IPS-20b (cell line): ENCODE measurements around the gene MRS2.
A peak's percentile ranks its signal among the peaks of the same experiment; 100 is the strongest.
"Not testable (repeated sequence)": the region's sequence is repeated elsewhere in the genome, so short reads cannot be mapped to it uniquely, and the experiment has no call there.

Experiments used
- H3K27ac ChIP-seq: one replicate; pipeline ENCODE4 v1.5.1; 2013; ENCODE audit warnings: low read length
- H3K27me3 ChIP-seq: 2 replicates; pipeline ENCODE4 v1.6.1; 2013; ENCODE audit warnings: mild to moderate bottlenecking, low read length, inconsistent platforms; ENCODE audit not compliant: insufficient read depth
- H3K36me3 ChIP-seq: 2 replicates; pipeline ENCODE4 v1.6.1; 2013; ENCODE audit warnings: low read depth, mild to moderate bottlenecking, inconsistent platforms, low read length, moderate library complexity; ENCODE audit not compliant: insufficient read depth
- H3K4me1 ChIP-seq: 2 replicates; pipeline ENCODE4 v1.6.1; 2013; ENCODE audit warnings: mild to moderate bottlenecking, control low read depth, inconsistent platforms, low read length, moderate library complexity; ENCODE audit not compliant: insufficient read depth
- H3K4me3 ChIP-seq: 2 replicates; pipeline ENCODE4 v1.5.1; 2013; ENCODE audit warnings: mild to moderate bottlenecking, low read length, inconsistent platforms
- H3K9ac ChIP-seq: 2 replicates; pipeline ENCODE4 v1.6.1; 2013; ENCODE audit warnings: low read depth, mild to moderate bottlenecking, inconsistent platforms, low read length, moderate library complexity
- H3K9me3 ChIP-seq: 2 replicates; pipeline ENCODE4 v1.6.1; 2013; ENCODE audit warnings: mild to moderate bottlenecking, low read depth, low read length, inconsistent platforms; ENCODE audit not compliant: insufficient read depth

The MRS2 gene

GRCh38 chr6:24394061-24394779, 8.5 kb upstream of the MRS2 start:
- 0 out of 2 replicates have a peak, but pooled peaks cover 5% of the 10 kb centered on the region for H3K36me3 ChIP-seq
- H3K27ac ChIP-seq = no peak overlapping the region
- H3K9me3 ChIP-seq = peaks cover 16% of the 10 kb centered on the region
- no peak overlapping the region for H3K4me3 ChIP-seq
- H3K9ac ChIP-seq = no peak overlapping the region
- H3K4me1 ChIP-seq = peaks cover under 1% of the 10 kb centered on the region; the same call in 1 of the 2 replicates
- H3K27me3 ChIP-seq = no peaks in the 10 kb centered on the region

- peaks cover 7% of the 10 kb centered on the region; the same call in 1 of the 2 replicates for H3K4me1 ChIP-seq
- no peaks in the 10 kb centered on the region for H3K27me3 ChIP-seq
- no peak overlapping the region for H3K27ac ChIP-seq
- H3K36me3 ChIP-seq = 0 out of 2 replicates have a peak, but pooled peaks cover 5% of the 10 kb centered on the region
- peaks cover 16% of the 10 kb centered on the region for H3K9me3 ChIP-seq
- no peak overlapping the region for H3K9ac ChIP-seq
- no peak overlapping the region for H3K4me3 ChIP-seq
Observed at GRCh38 chr6:24394780-24395437, 7.8 kb upstream of the MRS2 start.

DNA sequence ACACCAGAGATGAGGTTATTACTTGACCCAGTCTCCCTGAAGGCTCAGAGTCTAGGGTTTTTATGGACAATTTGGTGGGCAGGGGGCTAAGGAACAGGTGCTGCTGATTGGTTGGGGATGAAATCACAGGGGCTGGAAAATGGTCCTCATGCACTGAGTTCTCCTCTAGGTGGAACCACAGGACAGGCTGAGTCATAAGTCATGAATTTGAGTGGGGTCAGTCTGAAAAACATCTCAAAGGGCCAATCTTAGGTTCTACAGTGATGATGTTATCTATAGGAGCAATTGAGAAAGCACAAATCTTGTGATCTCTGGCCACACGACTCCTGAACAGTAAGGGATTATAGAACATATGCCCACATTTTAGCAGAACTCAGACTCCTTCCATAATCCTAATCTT, 5.9 kb upstream of the MRS2 start:
- Histone ChIP-seq H3K27ac (no peak overlapping the region), H3K9me3 (peaks cover 16% of the 10 kb centered on the region), H3K9ac (no peak overlapping the region), H3K4me3 (no peak overlapping the region), H3K36me3 (0 out of 2 replicates have a peak, but pooled peaks cover 5% of the 10 kb centered on the region), H3K27me3 (no peaks in the 10 kb centered on the region), H3K4me1 (peaks cover 18% of the 10 kb centered on the region; the same call in 1 of the 2 replicates)

GRCh38 chr6:24397631-24398030, 5.1 kb upstream of the MRS2 start:
- Histone ChIP-seq H3K9me3 (peaks cover 16% of the 10 kb centered on the region), H3K9ac (no peak overlapping the region), H3K27me3 (no peaks in the 10 kb centered on the region), H3K4me3 (no peak overlapping the region), H3K4me1 (peaks cover 24% of the 10 kb centered on the region), H3K27ac (no peak overlapping the region), H3K36me3 (0 out of 2 replicates have a peak, but pooled peaks cover 5% of the 10 kb centered on the region)

- H3K36me3 ChIP-seq, H3K27me3 ChIP-seq: not testable (repeated sequence)
- H3K9me3 ChIP-seq = peaks cover 16% of the 10 kb centered on the region
- H3K27ac ChIP-seq = peak overlapping the region; percentile 20
- peak overlapping the region; percentile 81 for H3K9ac ChIP-seq
- peak overlapping the region; percentile 80 for H3K4me3 ChIP-seq
- peaks cover 24% of the 10 kb centered on the region for H3K4me1 ChIP-seq
Observed at GRCh38 chr6:24400045-24401039, 2.4 kb upstream of the MRS2 start.

- Histone ChIP-seq H3K27me3 (no peaks in the 10 kb centered on the region), H3K27ac (peak overlapping the region; percentile 6), H3K4me3 (peak overlapping the region; percentile 80), H3K36me3 (peaks cover 18% of the 10 kb centered on the region), H3K9me3 (peaks cover 9% of the 10 kb centered on the region), H3K4me1 (peaks cover 24% of the 10 kb centered on the region), H3K9ac (peak overlapping the region; percentile 81; the same call in 1 of the 2 replicates)
Observed at GRCh38 chr6:24401458-24401857, 1.3 kb upstream of the MRS2 start.

DNA sequence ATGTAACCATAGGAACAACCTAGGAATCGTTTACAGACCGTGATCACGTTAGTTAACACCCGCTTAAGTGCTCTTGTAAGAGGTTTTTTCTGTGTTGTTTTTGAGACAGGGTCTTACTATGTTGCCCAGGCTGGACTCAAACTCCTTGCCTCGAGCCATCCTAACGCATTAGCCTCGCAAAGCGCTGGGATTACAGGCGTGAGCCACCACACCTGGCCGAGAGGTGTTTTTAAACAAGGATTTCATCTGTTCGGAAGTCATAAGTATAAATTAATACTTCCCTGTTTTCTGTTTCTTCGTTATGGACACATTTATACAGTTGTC, 727 bp downstream of the MRS2 start:
- H3K9ac ChIP-seq = peak overlapping the region; percentile 81
- no peak overlapping the region for H3K27ac ChIP-seq

DNA sequence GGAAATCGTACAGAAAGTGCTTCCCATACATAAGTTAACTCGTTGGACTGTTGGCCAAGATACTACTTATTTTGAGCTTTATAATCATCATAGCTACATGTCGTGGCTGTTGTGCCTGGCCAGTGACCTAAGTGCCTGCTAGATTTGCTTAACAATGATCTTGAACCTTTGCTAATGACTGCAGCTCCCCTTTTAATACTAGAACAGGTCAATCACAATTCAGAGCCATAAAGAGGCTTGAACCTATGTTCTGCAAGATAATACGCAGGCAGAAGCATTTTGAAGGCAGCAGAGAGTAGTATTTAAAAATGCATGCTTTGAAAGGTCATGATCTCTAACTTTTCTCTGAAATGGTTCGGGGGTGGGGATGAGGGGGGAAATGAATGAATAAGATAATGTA, 2.5 kb downstream of the MRS2 start:
- H3K9me3 ChIP-seq = no peaks in the 10 kb centered on the region
- no peaks in the 10 kb centered on the region for H3K27me3 ChIP-seq
- H3K36me3 ChIP-seq = peaks cover 51% of the 10 kb centered on the region
- H3K9ac ChIP-seq = no peak overlapping the region
- peak overlapping the region; percentile 80 for H3K4me3 ChIP-seq
- H3K27ac ChIP-seq = no peak overlapping the region
- H3K4me1 ChIP-seq = peaks cover 17% of the 10 kb centered on the region

More for the DNA sequence above, 727 bp downstream of the MRS2 start:
- peaks cover 24% of the 10 kb centered on the region for H3K4me1 ChIP-seq
- H3K9me3 ChIP-seq = no peaks in the 10 kb centered on the region
- no peaks in the 10 kb centered on the region for H3K27me3 ChIP-seq
- H3K4me3 ChIP-seq = peak overlapping the region; percentile 80
- H3K36me3 ChIP-seq = peaks cover 33% of the 10 kb centered on the region

DNA sequence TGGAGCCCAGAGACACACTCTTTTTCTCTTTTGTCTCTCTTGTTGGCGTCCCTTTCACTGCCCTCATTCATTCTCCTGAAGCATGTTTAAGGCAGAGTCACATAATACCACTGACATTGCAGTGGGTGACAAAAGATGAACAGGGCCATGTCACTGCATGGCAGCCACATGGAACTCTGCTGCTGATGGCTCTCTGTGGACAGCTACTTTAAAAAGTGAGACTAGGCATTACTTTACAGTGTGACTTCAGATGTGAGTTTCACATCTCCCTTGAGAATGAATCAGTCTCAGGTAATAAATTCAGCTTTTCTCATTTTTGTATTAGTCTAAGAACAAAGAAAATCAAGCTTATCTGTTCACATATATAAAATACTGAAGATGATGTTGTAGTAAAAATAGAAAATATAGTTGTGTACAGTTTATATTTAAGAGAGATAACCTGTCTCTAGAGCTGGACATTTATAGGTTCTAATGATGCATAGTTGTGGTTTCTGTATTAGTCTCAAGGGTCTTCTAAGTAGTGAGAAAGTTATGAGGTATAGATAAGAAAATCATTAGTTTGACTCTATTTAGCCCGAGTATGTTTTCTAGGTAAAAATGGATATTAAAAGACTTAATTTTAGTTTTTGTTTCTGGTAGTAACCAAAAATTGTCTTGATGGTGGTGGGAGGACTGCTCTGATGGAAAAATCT, 6.1 kb downstream of the MRS2 start:
- Histone ChIP-seq H3K36me3 (peaks cover 87% of the 10 kb centered on the region), H3K27ac (no peak overlapping the region), H3K9ac (no peak overlapping the region), H3K9me3 (no peaks in the 10 kb centered on the region), H3K4me1 (no peaks in the 10 kb centered on the region; the same call in 1 of the 2 replicates), H3K4me3 (no peak overlapping the region), H3K27me3 (no peaks in the 10 kb centered on the region)

DNA sequence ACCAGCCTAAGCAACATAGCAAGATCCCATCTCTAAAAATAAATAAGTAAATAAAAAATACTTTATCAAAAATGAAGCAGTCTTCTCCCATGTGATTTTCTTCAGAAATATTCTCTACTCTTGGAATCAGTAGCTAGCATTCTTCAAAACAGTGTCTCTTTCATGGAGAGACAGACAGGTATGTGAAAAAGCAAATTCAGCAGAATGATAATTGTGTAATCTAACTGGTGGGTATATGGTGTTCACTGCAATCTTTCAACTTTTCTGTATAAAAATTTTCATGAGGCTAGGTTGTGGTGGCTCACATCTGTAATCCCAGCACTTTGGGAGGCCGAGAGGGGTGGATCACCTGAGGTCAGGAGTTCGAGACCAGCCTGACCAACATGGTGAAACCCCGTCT, 7.9 kb downstream of the MRS2 start:
- H3K9ac ChIP-seq = no peak overlapping the region
- no peaks in the 10 kb centered on the region for H3K9me3 ChIP-seq
- H3K4me1 ChIP-seq = no peaks in the 10 kb centered on the region
- H3K36me3 ChIP-seq = peaks cover 94% of the 10 kb centered on the region
- no peaks in the 10 kb centered on the region for H3K27me3 ChIP-seq
- no peak overlapping the region for H3K4me3 ChIP-seq
- H3K27ac ChIP-seq = no peak overlapping the region

DNA sequence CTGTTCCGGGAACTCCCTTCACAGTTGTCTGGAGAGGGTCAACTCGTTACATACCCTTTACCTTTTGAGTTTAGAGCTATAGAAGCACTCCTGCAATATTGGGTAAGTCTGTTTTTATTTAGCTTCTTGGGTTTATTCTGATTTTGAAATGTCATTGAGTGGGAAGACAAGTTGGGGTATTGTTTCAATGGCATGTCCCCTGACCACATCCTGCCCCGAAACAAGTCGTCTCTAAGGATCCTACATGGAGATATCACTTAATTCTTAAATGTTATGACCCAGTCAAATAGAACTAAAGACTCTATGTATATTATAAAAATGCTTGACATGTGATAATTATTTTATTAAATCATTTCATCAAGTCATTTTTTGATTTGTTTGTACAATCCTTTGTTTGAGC, 9.6 kb downstream of the MRS2 start:
- H3K27ac ChIP-seq = no peak overlapping the region
- no peak overlapping the region for H3K4me3 ChIP-seq
- H3K9ac ChIP-seq = no peak overlapping the region
- no peaks in the 10 kb centered on the region for H3K9me3 ChIP-seq
- peaks cover 95% of the 10 kb centered on the region for H3K36me3 ChIP-seq
- no peaks in the 10 kb centered on the region for H3K4me1 ChIP-seq
- no peaks in the 10 kb centered on the region for H3K27me3 ChIP-seq
